Esophagus muscularis mucosa (tissue), 4 donors: ENCODE results near the gene SYT9. TPM values are rescaled to one million over a fixed set of nuclear protein-coding genes. Genes with fewer than 3 reads are reported as not detected.

Experiments used
- DNase-seq: peaks from one replicate; pipeline ENCODE4 v3.0.0-alpha.2; 2017; ENCODE audit errors: extremely low spot score
- H3K27ac ChIP-seq, 4 donors: fragments of 200-600 bp; sonication (generic); replicated peaks in 1 of 4; 1 replicate in 3 of 4; 2 replicates in 1 of 4; pipeline ENCODE4 v1.5.1; 2016 to 2019; ENCODE audit warnings: mild to moderate bottlenecking in 1 of 4
- H3K27me3 ChIP-seq, 4 donors: fragments of 200-600 bp; sonication (generic); one replicate each; pipeline versions ENCODE4 v1.5.1 to v1.6.0; 2016 to 2019
- H3K36me3 ChIP-seq, 4 donors: fragments of 200-600 bp; sonication (generic); one replicate each; pipeline ENCODE4 v1.5.1; 2016 to 2019
- H3K4me1 ChIP-seq, 4 donors: fragments of 200-600 bp; sonication (generic); one replicate each; pipeline ENCODE4 v1.5.1; 2016 to 2019
- H3K4me3 ChIP-seq, 4 donors: fragments of 200-600 bp; sonication (generic); 1 replicate in 2 of 4; 2 replicates in 2 of 4; pipeline ENCODE4 v1.5.1; 2016 to 2019; ENCODE audit warnings: mild to moderate bottlenecking in 4 of 4, moderate library complexity in 1 of 4
- H3K9me3 ChIP-seq, 4 donors: fragments of 200-600 bp; sonication (generic); 1 replicate in 3 of 4; 2 replicates in 1 of 4; pipeline ENCODE4 v1.5.1; 2016 to 2019
- EP300 ChIP-seq: sonication (generic); formaldehyde crosslinking; IDR thresholded peaks from one replicate; pipeline ENCODE4 v1.6.1; 2017; ENCODE audit warnings: antibody characterized with exemption
- POLR2A ChIP-seq: fragments of 450-650 bp; IDR thresholded peaks from one replicate; pipeline ENCODE4 v1.6.1; 2017; ENCODE audit warnings: antibody characterized with exemption, moderate library complexity, mild to moderate bottlenecking, low read depth
- POLR2AphosphoS5 ChIP-seq, 2 donors: sonication (generic); formaldehyde crosslinking; IDR thresholded peaks; one replicate each; pipeline ENCODE4 v1.6.1; 2017; ENCODE audit warnings: antibody characterized with exemption in 2 of 2
- WGBS: methylation state at CpG from one replicate; pipeline ENCODE4 v1.1.5; 2018; 5-methylcytosine and 5-hydroxymethylcytosine counted together
- intact Hi-C: fragments of 100-400 bp; cut with DNase I; formaldehyde crosslinking; loops from one replicate; pipeline ENCODE4 v1.15.1; 2023
- total RNA-seq, 4 donors: library from RNA; depleted of rRNA; stranded (reverse); fragments of >200 nt; gene quantifications; one replicate each; pipeline versions ENCODE4 v1.1.0 to v1.2.1, GENCODE V29; 2016
- TF ChIP-seq, protein P1 (sequence below), 3 experiments: fragments of 200-600 bp in 2 of 3; fragments of 450-650 bp in 1 of 3; sonication (generic) in 2 of 3; IDR thresholded peaks; one replicate each; pipeline ENCODE4 v1.5.1; 2017 to 2019; ENCODE audit warnings: antibody characterized with exemption in 3 of 3, mild to moderate bottlenecking in 2 of 3, moderate library complexity in 1 of 3

The SYT9 gene
- total RNA-seq, 4 donors from 2014 or later, result 0.13 to 0.33 (median 0.29) TPM; not detected in 1

DNA sequence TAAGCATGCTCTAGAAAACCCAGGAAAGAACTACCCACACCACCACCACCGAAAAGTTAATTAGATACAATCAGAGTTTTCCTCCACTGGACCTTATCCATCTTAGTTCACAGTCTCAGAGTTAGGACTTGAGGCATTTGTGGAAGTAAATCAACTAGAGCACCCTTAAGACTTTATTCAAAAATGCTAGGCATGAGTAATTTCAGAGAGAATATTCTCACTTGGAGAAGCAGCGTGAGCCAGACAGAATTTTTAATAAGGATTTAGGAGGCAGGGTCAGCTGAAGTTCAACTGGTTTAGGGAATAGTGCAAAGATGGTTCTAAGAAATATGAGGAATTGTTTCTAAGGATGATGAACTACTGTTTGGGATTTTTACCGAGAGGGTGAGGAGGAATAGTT, 232.4 kb downstream of the SYT9 start:
- no peak overlapping the region for H3K4me3 ChIP-seq
- intact Hi-C loops, result no loop called here
- no peaks in the 10 kb centered on the region for H3K27me3 ChIP-seq
- H3K9me3 ChIP-seq, result no peaks in the 10 kb centered on the region
- no peak for TF ChIP-seq POLR2AphosphoS5 (IDR thresholded peaks at IDR 0.05)
- no peak for TF ChIP-seq POLR2A
- no peak for TF ChIP-seq EP300
- TF ChIP-seq, protein P1, sequence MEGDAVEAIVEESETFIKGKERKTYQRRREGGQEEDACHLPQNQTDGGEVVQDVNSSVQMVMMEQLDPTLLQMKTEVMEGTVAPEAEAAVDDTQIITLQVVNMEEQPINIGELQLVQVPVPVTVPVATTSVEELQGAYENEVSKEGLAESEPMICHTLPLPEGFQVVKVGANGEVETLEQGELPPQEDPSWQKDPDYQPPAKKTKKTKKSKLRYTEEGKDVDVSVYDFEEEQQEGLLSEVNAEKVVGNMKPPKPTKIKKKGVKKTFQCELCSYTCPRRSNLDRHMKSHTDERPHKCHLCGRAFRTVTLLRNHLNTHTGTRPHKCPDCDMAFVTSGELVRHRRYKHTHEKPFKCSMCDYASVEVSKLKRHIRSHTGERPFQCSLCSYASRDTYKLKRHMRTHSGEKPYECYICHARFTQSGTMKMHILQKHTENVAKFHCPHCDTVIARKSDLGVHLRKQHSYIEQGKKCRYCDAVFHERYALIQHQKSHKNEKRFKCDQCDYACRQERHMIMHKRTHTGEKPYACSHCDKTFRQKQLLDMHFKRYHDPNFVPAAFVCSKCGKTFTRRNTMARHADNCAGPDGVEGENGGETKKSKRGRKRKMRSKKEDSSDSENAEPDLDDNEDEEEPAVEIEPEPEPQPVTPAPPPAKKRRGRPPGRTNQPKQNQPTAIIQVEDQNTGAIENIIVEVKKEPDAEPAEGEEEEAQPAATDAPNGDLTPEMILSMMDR (IDR thresholded peaks at IDR 0.05), result no peak
- H3K4me1 ChIP-seq, result peaks cover 0 to 7% (median 2%) of the 10 kb centered on the region in 4 donors
- H3K36me3 ChIP-seq, result peaks cover 0 to 7% (median 0%) of the 10 kb centered on the region in 4 donors
- WGBS, result 74% methylated on average over 3 of the region's 3 CpGs
- DNase-seq, result no peak
- H3K27ac ChIP-seq, result no peak overlapping the region

- no peak for DNase-seq
- intact Hi-C loops, result no loop called here
- 62% methylated on average over 3 of the region's 3 CpGs for WGBS
- Histone ChIP-seq H3K9me3 (no peaks in the 10 kb centered on the region), H3K36me3 (peaks cover 0 to 7% (median 0%) of the 10 kb centered on the region in 4 donors), H3K4me3 (peak overlapping the region in 2 of 4 donors; percentile 40 to 47), H3K4me1 (peaks cover 0 to 7% (median 2%) of the 10 kb centered on the region in 4 donors), H3K27me3 (no peaks in the 10 kb centered on the region), H3K27ac (peak overlapping the region in 3 of 4 donors; percentile 24 to 66 (median 45))
- TF ChIP-seq POLR2A, result no peak
- no peak for TF ChIP-seq POLR2AphosphoS5 (IDR thresholded peaks at IDR 0.05)
Measured at GRCh38 chr11:7484645-7485044, 232.9 kb downstream of the SYT9 start.

DNA sequence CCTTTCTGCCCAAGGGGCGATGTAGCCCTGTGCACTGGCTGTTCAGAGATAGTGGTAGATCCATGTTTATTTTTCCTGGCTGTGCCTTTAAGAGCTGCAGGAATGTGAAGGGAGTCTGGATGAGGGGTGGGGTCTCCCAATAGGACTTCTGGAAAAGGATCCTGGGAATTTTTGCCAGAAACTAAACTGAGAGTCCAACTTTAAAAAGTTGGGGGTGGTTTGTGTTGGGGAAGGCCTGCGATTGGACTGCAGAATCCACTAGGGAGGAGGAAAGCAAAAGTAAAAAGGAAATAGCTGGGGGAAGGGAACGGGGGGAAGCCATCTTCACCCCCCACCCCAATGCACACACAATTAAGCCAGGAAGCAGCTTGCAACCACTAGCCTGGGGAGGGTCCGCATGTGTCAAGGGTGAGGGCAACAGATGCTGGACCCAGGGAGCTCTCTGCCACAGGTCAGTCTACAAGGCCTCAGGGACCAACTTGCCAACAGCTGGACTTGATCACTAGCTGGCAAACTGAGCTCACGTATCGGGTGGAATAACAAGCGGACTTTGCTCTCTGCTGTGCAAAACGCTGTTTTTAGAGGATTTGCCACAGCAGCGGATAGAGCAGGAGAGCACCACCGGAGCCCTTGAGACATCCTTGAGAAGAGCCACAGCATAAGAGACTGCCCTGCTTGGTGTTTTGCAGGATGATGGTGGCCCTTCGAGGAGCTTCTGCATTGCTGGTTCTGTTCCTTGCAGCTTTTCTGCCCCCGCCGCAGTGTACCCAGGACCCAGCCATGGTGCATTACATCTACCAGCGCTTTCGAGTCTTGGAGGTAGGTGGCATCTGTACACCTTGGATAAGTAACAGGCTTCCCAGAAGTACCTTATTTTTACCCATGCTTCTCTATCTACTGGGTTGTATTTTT, 233.7 kb downstream of the SYT9 start, which contains the start of gene OLFML1:
TSS of gene OLFML1 (plus strand) at position 321 of the 912 bp plus-strand sequence. CDS start at position 691, 370 bp downstream.
- Histone ChIP-seq H3K27ac (peak within 1 kb of the TSS; percentile 24 to 66 (median 50)), H3K4me1 (peaks cover 0 to 7% (median 2%) of the 10 kb centered on the region in 4 donors), H3K36me3 (peaks cover 0 to 7% (median 0%) of the 10 kb centered on the region in 4 donors), H3K9me3 (no peaks in the 10 kb centered on the region), H3K27me3 (no peaks in the 10 kb centered on the region), H3K4me3 (peak within 1 kb of the TSS; percentile 40 to 51 (median 46))
- 45% methylated on average over 12 of the region's 15 CpGs for WGBS
- no peak for DNase-seq
- intact Hi-C loops, result no loop called here
- TF ChIP-seq POLR2AphosphoS5 (IDR thresholded peaks at IDR 0.05) (no peak), EP300 (no peak), POLR2A (no peak)
- TF ChIP-seq, protein P1 (IDR thresholded peaks at IDR 0.05), result no peak

DNA sequence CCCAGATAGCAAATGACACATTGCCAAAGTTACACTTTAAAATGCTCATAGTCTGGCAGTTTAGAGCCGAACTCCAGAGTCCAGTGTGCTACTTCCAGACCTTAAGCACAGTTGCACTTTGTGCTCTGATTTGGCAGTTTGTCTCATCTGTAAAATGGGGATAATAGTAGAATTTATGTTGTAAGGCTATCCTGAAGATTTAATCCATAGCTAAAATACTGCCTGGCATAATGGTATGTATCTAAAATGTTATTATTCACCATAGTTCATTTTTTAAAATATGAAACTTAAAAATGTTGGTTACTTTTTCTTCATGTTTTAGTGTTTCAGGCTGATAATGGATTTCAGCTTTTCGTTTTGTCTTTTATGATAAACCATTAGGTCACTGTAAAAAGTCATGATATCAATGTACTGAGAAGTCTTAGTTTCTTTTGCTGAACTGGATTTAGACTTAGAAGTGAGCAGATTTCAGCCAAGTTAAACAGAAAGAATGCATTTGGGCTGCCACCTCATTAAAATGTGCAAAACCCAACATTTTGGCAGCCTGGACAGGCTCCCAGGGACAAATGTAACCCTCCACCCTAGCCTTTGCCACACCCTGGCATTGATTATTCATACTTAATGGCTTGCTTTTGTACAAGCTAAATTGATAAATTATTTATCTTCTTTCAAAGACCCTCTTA, 234.5 kb downstream of the SYT9 start:
- peaks cover 0 to 2% (median 0%) of the 10 kb centered on the region in 4 donors for H3K27me3 ChIP-seq
- TF ChIP-seq EP300, result no peak
- TF ChIP-seq, protein P1 (IDR thresholded peaks at IDR 0.05), result no peak
- TF ChIP-seq POLR2A, result no peak
- TF ChIP-seq POLR2AphosphoS5 (IDR thresholded peaks at IDR 0.05), result no peak
- H3K4me1 ChIP-seq, result peaks cover 0 to 7% (median 2%) of the 10 kb centered on the region in 4 donors
- intact Hi-C loops, result no loop called here
- peak overlapping the region; percentile 40 to 51 (median 46) for H3K4me3 ChIP-seq
- no peak for DNase-seq
- H3K27ac ChIP-seq, result peak overlapping the region; percentile 24 to 66 (median 50)
- WGBS, result 57% methylated on average over 2 of the region's 2 CpGs
- peaks cover 0 to 7% (median 0%) of the 10 kb centered on the region in 4 donors for H3K36me3 ChIP-seq
- no peaks in the 10 kb centered on the region for H3K9me3 ChIP-seq

- Histone ChIP-seq H3K4me3 (peak overlapping the region; percentile 40 to 51 (median 46)), H3K27me3 (peaks cover 0 to 3% (median 0%) of the 10 kb centered on the region in 4 donors), H3K27ac (no peak overlapping the region), H3K9me3 (no peaks in the 10 kb centered on the region), H3K4me1 (peaks cover 0 to 7% (median 2%) of the 10 kb centered on the region in 4 donors), H3K36me3 (peaks cover 0 to 7% (median 0%) of the 10 kb centered on the region in 4 donors)
- intact Hi-C loops, result no loop called here
- 39% methylated on average over 6 of the region's 6 CpGs for WGBS
- TF ChIP-seq POLR2A, result no peak
- no peak for TF ChIP-seq POLR2AphosphoS5 (IDR thresholded peaks at IDR 0.05)
- TF ChIP-seq EP300, result no peak
- TF ChIP-seq, protein P1 (IDR thresholded peaks at IDR 0.05), result no peak
- no peak for DNase-seq
Measured at GRCh38 chr11:7486781-7487140, 235.1 kb downstream of the SYT9 start.
